HCT116 (cell line): ENCODE results near the gene SH3BP5L. TPM values are rescaled to one million over a fixed set of nuclear protein-coding genes. Genes with fewer than 3 reads are reported as not detected.

Experiments used
- ATAC-seq: fragments of 200-7000 bp; cut with Tn5 transposase; 2 replicates; pipeline ENCODE4 v1.9.1; 2020; ENCODE audit warnings: mild to moderate bottlenecking, moderate library complexity
- BruUV-seq: library from RNA; stranded (reverse); fragments of 400-500 nt; replicated peaks from 2 replicates; lab custom pipeline; 2021; lab: Mats Ljungman, UMichigan
- CTCF ChIA-PET: fragments of 300-600 bp; sonication (Branson Sonifier 250); formaldehyde crosslinking; loops from one replicate; lab custom pipeline; 2021; ENCODE audit warnings: antibody characterized with exemption; lab: Charles Lee
- POLR2A ChIA-PET: fragments of 300-600, 350-600 bp; sonication (Branson Sonifier 250); formaldehyde crosslinking; loops from one replicate; lab custom pipeline; 2021; ENCODE audit warnings: antibody characterized with exemption; lab: Charles Lee
- RAD21 ChIA-PET, 2 experiments: fragments of 300-600 bp; sonication (Branson Sonifier 250); formaldehyde crosslinking; loops; one replicate each; lab custom pipeline; 2023; ENCODE audit warnings: low total read pairs in 2 of 2; ENCODE audit not compliant: uncharacterized antibody in 2 of 2, unreplicated experiment in 2 of 2, low non-redundant PET in 1 of 2; lab: Charles Lee
- DNase-seq: peaks from one replicate; pipeline ENCODE4 v3.0.0-alpha.2; 2010; ENCODE audit warnings: low read depth, low spot score
- H2AFZ ChIP-seq: fragments of 200-600 bp; shearing (Covaris generic), sonication (generic); 2 replicates; pipeline ENCODE4 v1.6.1; 2017; ENCODE audit warnings: low read depth, mixed run types, mixed read lengths, antibody characterized with exemption, low read length; ENCODE audit not compliant: poor library complexity, severe bottlenecking
- H3K27ac ChIP-seq: 2 replicates; pipeline ENCODE4 v1.5.1; 2012; ENCODE audit warnings: low read depth, low read length
- H3K27me3 ChIP-seq: fragments of 200-600 bp; sonication (generic); 2 replicates; pipeline ENCODE4 v1.6.1; 2016; ENCODE audit warnings: mixed run types, low read length, mixed read lengths; ENCODE audit not compliant: insufficient read depth
- H3K36me3 ChIP-seq, 2 experiments: fragments of 200-500 bp in 1 of 2; fragments of 200-600 bp in 1 of 2; sonication (Bioruptor generic) in 1 of 2; sonication (generic) in 1 of 2; 2 replicates each; pipeline versions ENCODE4 v1.5.1 to v1.6.1; 2014 to 2016; ENCODE audit warnings: low read length in 2 of 2, inconsistent platforms in 1 of 2, mixed read lengths in 1 of 2, mixed run types in 1 of 2; ENCODE audit not compliant: insufficient read depth in 2 of 2, control insufficient read depth in 1 of 2
- H3K4me1 ChIP-seq, 2 experiments: fragments of 200-600 bp in 1 of 2; sonication (generic) in 1 of 2; 2 replicates each; pipeline versions ENCODE4 v1.5.1 to v1.6.1; 2012 to 2017; ENCODE audit warnings: low read length in 2 of 2, inconsistent platforms in 1 of 2, mild to moderate bottlenecking in 1 of 2, mixed read lengths in 1 of 2, mixed run types in 1 of 2, moderate library complexity in 1 of 2; ENCODE audit not compliant: insufficient read depth in 2 of 2, control insufficient read depth in 1 of 2
- H3K4me2 ChIP-seq: fragments of 200-600 bp; sonication (generic); 2 replicates; pipeline ENCODE4 v1.6.1; 2017; ENCODE audit warnings: mixed run types, low read length, mixed read lengths
- H3K4me3 ChIP-seq, 2 experiments: fragments of 200-600 bp in 1 of 2; sonication (generic) in 1 of 2; replicated peaks in 1 of 2; 2 replicates each; pipeline ENCODE4 v1.5.1; 2011 to 2016; ENCODE audit warnings: low read length in 2 of 2, control low read depth in 1 of 2, low read depth in 1 of 2, mild to moderate bottlenecking in 1 of 2, mixed read lengths in 1 of 2, mixed run types in 1 of 2
- H3K79me2 ChIP-seq: fragments of 200-600 bp; sonication (generic); 2 replicates; pipeline ENCODE4 v1.6.1; 2017; ENCODE audit warnings: mild to moderate bottlenecking, mixed run types, low read length, moderate library complexity, mixed read lengths; ENCODE audit not compliant: insufficient read depth
- H3K9ac ChIP-seq: fragments of 200-600 bp; sonication (generic); 2 replicates; pipeline ENCODE4 v1.6.1; 2016; ENCODE audit warnings: low read length, mixed read lengths
- H3K9me2 ChIP-seq: fragments of 200-600 bp; sonication (generic), shearing (Covaris generic); 2 replicates; pipeline ENCODE4 v1.6.1; 2017; ENCODE audit warnings: mixed run types, mild to moderate bottlenecking, moderate library complexity; ENCODE audit not compliant: insufficient read depth
- H3K9me3 ChIP-seq, 2 experiments: fragments of 200-500 bp in 1 of 2; fragments of 200-600 bp in 1 of 2; sonication (Bioruptor generic) in 1 of 2; sonication (generic) in 1 of 2; 2 replicates each; pipeline ENCODE4 v1.6.1; 2014 to 2017; ENCODE audit warnings: low read length in 2 of 2, mixed read lengths in 2 of 2, inconsistent platforms in 1 of 2, low read depth in 1 of 2, mild to moderate bottlenecking in 1 of 2, mixed run types in 1 of 2, moderate library complexity in 1 of 2; ENCODE audit not compliant: control insufficient read depth in 1 of 2, insufficient read depth in 1 of 2
- H4K20me1 ChIP-seq: fragments of 200-600 bp; sonication (generic), shearing (Covaris generic); 2 replicates; pipeline ENCODE4 v1.6.1; 2017; ENCODE audit warnings: mixed run types, mild to moderate bottlenecking, moderate library complexity; ENCODE audit not compliant: insufficient read depth
- CBX3 ChIP-seq: IDR thresholded peaks from 2 replicates; pipeline ENCODE4 v1.6.1; 2012; ENCODE audit warnings: low read depth
- CEBPB ChIP-seq: IDR thresholded peaks from 2 replicates; pipeline ENCODE4 v1.6.1; 2012; ENCODE audit warnings: low read depth
- CTCF ChIP-seq, 3 experiments: fragments of 200-600 bp in 1 of 3; sonication (generic) in 1 of 3; IDR thresholded peaks in 2 of 3; conservative IDR thresholded peaks in 1 of 3; 2 replicates each; pipeline ENCODE4 v1.5.1; 2012 to 2017; ENCODE audit warnings: low read depth in 2 of 3, low read length in 2 of 3, antibody characterized with exemption in 1 of 3, borderline replicate concordance in 1 of 3, control low read depth in 1 of 3, mild to moderate bottlenecking in 1 of 3, mixed read lengths in 1 of 3, mixed run types in 1 of 3, moderate library complexity in 1 of 3; ENCODE audit not compliant: insufficient read depth in 1 of 3
- ELF1 ChIP-seq: IDR thresholded peaks from 2 replicates; pipeline ENCODE4 v1.6.1; 2012; ENCODE audit warnings: low read depth, borderline replicate concordance
- EZH2 ChIP-seq: fragments of 200-600 bp; sonication (generic); IDR thresholded peaks from 2 replicates; pipeline ENCODE4 v1.6.1; 2017; ENCODE audit warnings: antibody characterized with exemption, mixed run types
- FOSL1 ChIP-seq: IDR thresholded peaks from 2 replicates; pipeline ENCODE4 v1.6.1; 2012; ENCODE audit warnings: low read depth
- JUND ChIP-seq: IDR thresholded peaks from 2 replicates; pipeline ENCODE4 v1.6.1; 2012
- MAX ChIP-seq: IDR thresholded peaks from 2 replicates; pipeline ENCODE4 v1.6.1; 2012
- POLR2A ChIP-seq: IDR thresholded peaks from 2 replicates; pipeline ENCODE4 v1.7.0; 2011; ENCODE audit warnings: borderline replicate concordance; ENCODE audit not compliant: insufficient read depth, insufficient read length; ENCODE audit errors: extremely low read depth
- RAD21 ChIP-seq: IDR thresholded peaks from 2 replicates; pipeline ENCODE4 v1.6.1; 2012; ENCODE audit warnings: low read depth, mild to moderate bottlenecking
- REST ChIP-seq: IDR thresholded peaks from 2 replicates; pipeline ENCODE4 v1.6.1; 2012; ENCODE audit warnings: low read depth
- TCF7L2 ChIP-seq: IDR thresholded peaks from 2 replicates; pipeline ENCODE4 v1.7.0; 2011; ENCODE audit warnings: borderline replicate concordance, inconsistent platforms; ENCODE audit not compliant: insufficient read depth, insufficient read length; ENCODE audit errors: extremely low read depth
- YY1 ChIP-seq: IDR thresholded peaks from 2 replicates; pipeline ENCODE4 v1.6.1; 2011; ENCODE audit warnings: low read length, low read depth, moderate library complexity, mild to moderate bottlenecking; ENCODE audit not compliant: insufficient replicate concordance; ENCODE audit errors: extremely low read depth
- ZBTB33 ChIP-seq: IDR thresholded peaks from 2 replicates; pipeline ENCODE4 v1.6.1; 2011; ENCODE audit warnings: mild to moderate bottlenecking, low read length, moderate library complexity; ENCODE audit not compliant: insufficient replicate concordance; ENCODE audit errors: extremely low read depth
- ZFX ChIP-seq: fragments of 450-650 bp; IDR thresholded peaks from 2 replicates; pipeline ENCODE4 v1.6.1; 2017
- ZNF274 ChIP-seq: fragments of 200-500 bp; sonication (Bioruptor generic); IDR thresholded peaks from 2 replicates; pipeline ENCODE4 v1.6.1; 2014; ENCODE audit warnings: mild to moderate bottlenecking, low read depth, low read length, inconsistent platforms
- intact Hi-C: fragments of 100-400 bp; cut with micrococcal nuclease; formaldehyde crosslinking; loops from 2 replicates; pipeline ENCODE4 v1.10.0; 2022
- total RNA-seq: library from RNA; stranded (reverse); gene quantifications from one replicate; pipeline ENCODE4 v1.2.1, GENCODE V29; 2021; ENCODE audit not compliant: unreplicated experiment

Gene SH3BP5L
- total RNA-seq, 1 experiment from 2014 or later, result 22.3 TPM

- H3K79me2 ChIP-seq, result no peaks in the 10 kb centered on the region
- ChIA-PET RAD21 (no interaction called here), CTCF (no interaction called here), POLR2A (no interaction called here)
- no peaks in the 10 kb centered on the region for H4K20me1 ChIP-seq
- H3K36me3 ChIP-seq, result no peaks in the 10 kb centered on the region
- TF ChIP-seq FOSL1 (no peak), ELF1 (no peak), ZFX (no peak), EZH2 (no peak), REST (no peak), CBX3 (no peak), TCF7L2 (no peak), MAX (no peak), CTCF (IDR thresholded peaks at IDR 0.05 in 2 of 3, conservative IDR thresholded peaks at IDR 0.05 in 1 of 3; ENCODE audit: borderline replicate concordance in 1 of 3, insufficient read depth in 1 of 3, low read depth in 2 of 3, low read length in 2 of 3) (no peak), CEBPB (no peak), YY1 (no peak), ZBTB33 (no peak), POLR2A (no peak), RAD21 (no peak), ZNF274 (no peak), JUND (no peak)
- ATAC-seq (no peak), DNase-seq (no peak)
- H2AFZ ChIP-seq, result no peak overlapping the region
- H3K9me3 ChIP-seq, result no peaks in the 10 kb centered on the region
- H3K4me3 ChIP-seq, result no peak overlapping the region
- BruUV-seq, result no TSS peak
- no peaks in the 10 kb centered on the region for H3K27me3 ChIP-seq
- H3K4me2 ChIP-seq, result no peak overlapping the region
- intact Hi-C loops, result no loop called here
- H3K4me1 ChIP-seq, result no peaks in the 10 kb centered on the region
- no peaks in the 10 kb centered on the region for H3K9me2 ChIP-seq
- H3K27ac ChIP-seq, result no peak overlapping the region
- no peak overlapping the region for H3K9ac ChIP-seq
Measured at GRCh38 chr1:248788327-248788726, 37.4 kb downstream of the SH3BP5L start.
